Hepatic stellate cell (primary cell): ENCODE data around the gene DDIAS.
"Not testable (repeated sequence)": the region's sequence is repeated elsewhere in the genome, so short reads cannot be mapped to it uniquely, and the experiment has no call there.

Experiments used
- DNase-seq: peaks from one replicate; pipeline ENCODE4 v3.0.0; 2011; ENCODE audit warnings: low spot score

DDIAS gene

DNA sequence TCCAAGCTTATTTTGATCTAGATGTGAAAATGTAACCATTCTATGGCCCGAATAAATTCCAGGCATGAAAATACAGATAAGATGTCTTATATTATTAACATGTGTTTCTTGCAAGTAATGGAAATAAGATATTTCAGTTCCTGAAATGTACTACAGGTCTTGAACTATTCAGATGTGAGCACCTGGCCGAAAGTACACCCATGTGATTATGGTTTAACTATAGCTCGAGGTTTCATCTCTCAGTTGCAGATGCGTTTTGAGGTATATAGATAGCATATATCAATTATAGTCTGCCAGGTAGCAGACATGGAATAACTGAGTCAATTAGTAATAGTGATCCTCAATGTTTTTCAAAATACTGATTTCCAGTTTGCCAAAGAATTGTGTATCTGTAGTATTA, 68.3 kb downstream of the DDIAS start:
- DNase-seq: no peak

DNA sequence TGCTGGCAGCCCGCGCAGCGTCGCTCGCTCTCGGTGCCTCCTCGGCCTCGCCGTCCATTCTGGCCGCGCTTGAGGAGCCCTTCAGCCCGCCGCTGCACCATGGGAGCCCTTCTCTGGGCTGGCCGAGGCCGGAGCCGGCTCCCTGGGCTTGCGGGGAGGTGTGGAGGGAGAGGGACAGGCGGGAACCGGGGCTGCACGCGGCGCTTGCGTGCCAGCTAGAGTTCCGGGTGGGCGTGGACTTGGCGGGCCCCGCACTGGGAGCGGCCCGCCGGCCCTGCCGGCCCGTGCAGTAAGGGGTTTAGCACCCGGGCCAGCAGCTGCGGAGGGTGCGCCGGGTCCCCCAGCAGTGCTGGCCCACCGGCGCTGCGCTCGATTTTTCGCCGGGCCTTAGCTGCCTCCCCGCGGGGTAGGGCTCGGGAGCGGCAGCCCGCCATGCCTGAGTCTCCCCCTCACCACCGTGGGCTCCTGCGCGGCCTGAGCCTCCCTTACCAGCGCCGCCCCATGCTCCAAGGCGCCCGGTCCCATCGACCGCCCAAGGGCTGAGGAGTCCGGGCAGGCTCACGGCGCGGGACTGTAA, 69.1 kb downstream of the DDIAS start:
- DNase-seq: not testable (repeated sequence)

DNA sequence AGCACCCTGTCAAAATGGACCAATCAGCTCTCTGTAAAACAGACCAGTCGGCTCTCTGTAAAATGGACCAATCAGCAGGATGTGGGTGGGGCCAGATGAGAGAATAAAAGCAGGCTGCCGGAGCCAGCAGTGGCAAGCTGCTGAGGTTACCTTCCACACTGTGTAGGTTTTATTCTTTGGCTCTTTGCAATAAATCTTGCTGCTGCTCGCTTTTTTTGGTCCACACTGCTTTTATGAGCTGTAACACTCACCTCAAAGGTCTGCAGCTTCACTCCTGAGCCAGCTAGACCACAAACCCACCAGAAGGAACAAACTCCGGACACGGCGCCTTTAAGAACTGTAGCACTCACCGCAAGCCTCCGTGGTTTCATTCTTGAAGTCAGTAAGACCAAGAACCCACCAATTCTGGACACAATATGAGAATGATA, 70.0 kb downstream of the DDIAS start:
- not testable (repeated sequence) for DNase-seq

DNA sequence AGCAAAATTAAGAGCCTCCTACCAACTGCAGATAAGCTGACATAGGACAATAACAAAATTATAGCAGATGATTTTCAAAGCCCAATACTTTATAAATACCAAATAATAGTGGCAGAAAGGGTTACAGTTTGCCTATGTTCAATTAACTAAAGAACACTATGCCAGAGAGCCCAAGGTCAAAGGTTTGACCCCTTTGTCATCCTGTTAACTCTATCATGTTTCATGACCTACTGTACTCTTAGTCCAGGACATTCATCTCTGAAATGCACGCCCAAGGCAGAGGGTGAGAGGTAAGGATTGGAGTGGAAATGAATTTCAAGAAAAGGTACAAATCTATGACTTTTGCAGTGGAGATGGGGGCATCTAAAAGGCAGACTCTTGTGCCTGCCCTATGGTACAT, 70.6 kb downstream of the DDIAS start:
- DNase-seq: no peak

DNA sequence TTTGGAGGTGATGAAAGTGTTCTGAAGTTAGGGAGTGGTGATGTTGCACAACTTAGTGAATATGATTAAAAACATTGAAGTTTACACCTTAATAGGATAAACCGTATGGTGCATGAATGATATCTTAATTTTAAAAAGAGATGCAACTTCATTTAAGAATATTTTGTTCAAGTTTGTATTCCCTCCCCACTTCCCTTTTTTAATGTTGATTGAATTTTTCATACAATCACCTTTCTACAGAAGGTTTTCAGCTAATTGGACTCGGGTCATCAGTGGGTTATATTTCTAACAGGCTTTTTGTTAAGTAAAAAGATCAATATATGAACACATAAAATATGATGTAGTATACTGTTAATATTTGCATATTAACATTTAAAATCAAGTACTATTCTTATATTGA, 72.6 kb downstream of the DDIAS start:
- DNase-seq: no peak

DNA sequence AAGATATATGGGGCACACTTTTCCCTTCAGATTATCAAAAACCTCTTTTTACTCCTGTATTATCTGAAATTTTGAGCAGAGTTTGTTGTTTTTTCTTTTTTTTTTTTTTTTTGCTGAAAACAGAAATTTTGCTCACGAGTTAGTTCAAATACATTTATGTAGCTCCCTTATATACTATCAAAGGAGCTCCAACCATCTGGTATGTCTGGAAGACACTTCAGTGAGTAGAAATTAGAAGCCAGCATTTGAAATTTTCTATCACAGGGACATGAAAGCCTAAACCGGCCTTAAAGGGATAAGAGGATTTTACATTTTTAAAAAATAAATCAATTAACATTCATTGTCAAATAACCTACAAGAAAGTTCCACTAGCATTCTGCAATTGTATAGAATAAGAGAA, 73.3 kb downstream of the DDIAS start:
- no peak for DNase-seq

DNA sequence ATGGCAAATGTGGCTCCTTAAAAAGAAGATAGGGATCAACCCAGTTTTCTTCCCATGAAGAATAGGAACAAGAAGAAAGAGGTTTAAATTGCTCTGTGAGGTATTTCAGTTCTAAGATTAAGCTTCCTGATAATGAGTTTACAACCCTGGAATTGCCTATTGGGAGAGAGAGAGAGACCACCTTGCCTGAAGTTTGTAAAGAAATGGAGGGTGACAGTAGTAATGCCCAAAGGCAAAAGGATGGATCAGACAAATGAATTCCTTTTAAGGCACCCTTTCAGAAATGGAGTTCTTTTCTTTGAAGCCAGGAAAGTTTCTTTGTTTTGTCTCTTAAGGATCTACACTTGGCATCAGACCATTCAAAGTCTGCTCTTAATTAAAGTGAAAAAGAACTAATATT, 74.3 kb downstream of the DDIAS start:
- no peak for DNase-seq

DNA sequence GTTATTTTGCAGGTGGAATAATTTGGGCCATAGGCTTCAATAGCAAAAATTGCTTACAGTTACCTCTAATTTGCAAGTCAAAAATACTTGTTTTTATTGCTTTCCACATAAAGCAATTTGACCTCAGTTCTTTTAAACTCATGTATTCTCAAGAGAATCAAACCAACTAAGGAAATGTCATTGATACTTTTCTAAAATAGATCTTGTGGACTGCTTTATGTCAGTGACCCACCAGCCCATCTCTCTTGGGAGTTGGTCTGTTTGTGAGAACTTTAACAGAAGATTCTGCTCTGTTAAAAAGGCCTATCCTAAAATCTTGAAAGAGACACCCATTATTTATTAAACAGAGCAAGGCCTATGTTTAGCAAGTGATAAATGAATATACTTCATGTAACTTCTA, 75.2 kb downstream of the DDIAS start:
- no peak for DNase-seq

DNA sequence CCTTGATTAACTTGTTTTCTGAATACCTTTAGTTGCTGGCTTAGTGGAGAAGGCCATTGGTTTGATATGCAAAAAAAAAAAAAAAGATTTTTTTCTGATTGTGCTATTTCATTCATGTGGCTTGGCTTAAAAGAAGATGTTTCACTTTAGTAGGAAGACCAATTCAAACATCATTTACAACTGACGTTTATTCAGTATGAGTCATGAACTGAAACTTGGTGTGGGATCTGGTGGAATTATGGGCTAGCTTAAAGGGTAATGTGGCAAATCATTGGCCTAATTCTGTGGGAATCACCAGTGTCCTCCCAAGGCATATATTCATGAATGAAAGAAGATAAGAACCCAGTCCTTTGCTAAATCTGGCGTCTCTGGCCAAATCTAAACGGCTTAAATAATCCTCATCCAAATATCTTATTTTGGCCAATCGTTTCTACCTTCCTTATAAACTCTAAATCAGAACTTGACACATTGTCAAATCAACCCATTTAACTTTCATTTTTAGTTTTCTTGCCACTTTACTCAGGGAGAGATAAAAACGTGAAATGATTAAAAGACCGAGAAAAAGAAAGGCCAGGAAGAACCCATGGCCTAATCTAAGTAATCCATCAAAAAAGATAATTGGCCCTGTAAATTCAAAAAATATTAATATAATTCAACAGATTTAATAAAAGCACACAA, 77.0 kb downstream of the DDIAS start:
- peak; percentile 55 for DNase-seq

DNA sequence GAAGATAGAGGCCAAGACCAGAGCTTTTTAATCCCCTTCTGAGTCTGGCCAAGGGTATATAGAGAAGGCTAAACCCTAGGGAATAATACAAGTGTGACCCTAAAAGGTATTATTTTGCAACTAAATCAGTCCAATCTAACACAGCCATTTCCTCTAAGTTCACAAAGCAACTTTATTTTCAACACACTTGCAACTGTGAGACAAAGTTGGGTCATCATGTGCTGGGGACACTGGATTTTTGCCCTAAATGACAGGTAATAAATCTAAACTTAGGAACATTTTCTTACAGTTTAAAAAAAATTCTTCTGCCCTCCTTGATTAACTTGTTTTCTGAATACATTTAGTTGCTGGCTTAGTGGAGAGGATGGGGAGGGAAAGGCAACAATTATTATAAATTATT, 78.3 kb downstream of the DDIAS start:
- no peak for DNase-seq

DNA sequence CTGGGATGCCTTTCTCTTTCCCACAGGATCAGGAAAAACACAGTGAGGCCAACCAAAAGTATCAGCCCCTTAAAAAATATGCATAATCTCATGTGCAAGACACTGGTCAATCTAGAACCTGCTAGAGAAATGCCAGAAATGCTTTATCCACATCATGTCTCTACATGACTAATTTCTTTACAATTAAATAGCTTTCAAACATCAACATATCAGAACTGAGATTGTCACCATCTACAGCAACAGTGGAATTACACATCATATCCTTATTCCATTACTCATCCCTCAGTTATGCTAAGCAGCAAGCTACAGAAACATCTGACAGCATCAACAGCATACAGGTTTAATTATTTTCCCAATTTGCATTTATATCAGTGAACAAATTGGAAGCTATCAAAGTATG, 78.8 kb downstream of the DDIAS start:
- peak; percentile 44 for DNase-seq

DNA sequence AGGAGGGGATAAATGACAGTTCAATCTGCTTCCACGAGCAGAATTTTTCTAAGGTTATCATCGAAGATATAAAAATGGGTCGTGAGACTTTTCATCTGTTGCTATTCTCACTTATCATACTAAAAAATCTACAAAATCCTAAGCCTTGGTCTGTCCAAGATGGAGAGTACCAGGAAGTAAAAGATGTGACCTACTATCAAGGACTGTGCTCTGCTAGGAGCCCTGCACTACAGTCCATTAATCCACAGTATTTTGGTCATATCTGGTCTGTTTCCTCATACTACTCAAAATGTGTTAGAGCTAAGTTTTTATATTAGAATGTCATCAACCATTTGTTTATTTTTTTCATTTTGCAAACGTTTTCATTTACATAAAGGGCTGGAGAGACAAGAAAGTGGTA, 79.4 kb downstream of the DDIAS start:
- no peak for DNase-seq

DNA sequence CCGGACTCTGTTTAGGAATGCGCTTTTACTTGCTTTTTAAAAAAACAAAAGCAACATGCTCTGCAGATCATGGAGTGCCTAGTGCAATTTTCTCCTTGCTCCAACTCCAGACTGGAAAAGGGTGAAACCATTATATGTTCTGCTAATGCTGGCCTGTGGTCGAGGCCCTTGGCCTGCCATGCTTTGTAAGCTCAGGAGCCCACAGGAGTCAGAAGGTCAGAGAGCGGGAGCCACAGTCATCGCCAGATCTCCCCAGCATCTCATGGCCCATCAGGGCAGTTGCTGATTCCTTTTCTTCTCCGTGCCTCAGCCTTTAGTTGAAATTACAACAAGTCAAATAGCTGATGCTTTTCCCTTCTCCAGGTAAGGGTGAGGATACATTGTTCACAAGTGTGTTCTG, 80.3 kb downstream of the DDIAS start:
- no peak for DNase-seq
